Measurements from ENCODE around the gene NAPEPLD.
"Not testable (repeated sequence)": the region's sequence is repeated elsewhere in the genome, so short reads cannot be mapped to it uniquely, and the experiment has no call there.

NAPEPLD gene

DNA sequence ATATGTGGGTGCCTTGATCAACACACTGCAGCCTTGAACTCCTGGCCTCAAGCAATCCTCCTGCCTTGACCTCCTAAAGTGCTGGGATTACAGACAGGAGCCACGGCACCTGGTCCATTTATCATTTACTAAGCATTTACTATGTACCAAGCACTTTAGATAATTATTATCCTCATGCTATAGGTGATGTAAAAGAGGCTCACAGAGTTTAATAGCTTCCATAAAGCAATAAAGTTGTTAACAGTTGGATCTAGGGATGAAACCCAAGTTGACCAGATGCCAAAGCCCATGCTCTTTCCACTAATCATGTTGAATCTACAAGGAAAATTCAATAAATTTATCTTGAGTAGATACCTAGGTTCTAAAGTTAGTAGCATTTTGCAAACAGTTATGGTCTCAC is 5.0 kb downstream of the NAPEPLD start:
- DNase-seq = no peak

DNA sequence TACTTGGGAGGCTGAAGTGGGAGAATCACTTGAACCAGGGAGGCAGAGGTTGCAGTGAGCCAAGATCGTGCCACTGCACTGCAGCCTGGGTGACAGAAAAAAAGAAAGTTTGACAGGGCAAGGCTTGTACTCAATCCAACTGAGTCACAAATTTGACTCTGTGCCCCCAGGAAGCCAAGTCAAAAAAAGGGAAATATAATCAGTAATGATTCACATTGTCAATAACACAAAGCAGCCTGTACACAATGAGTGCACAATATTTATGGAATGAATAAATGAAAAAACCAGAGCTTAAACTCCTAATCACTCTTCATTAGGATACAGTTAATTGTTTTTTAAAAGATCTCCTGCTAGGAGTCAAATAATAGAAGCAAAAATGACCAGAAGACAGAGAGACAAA is 6.4 kb downstream of the NAPEPLD start:
- no peak for DNase-seq

DNA sequence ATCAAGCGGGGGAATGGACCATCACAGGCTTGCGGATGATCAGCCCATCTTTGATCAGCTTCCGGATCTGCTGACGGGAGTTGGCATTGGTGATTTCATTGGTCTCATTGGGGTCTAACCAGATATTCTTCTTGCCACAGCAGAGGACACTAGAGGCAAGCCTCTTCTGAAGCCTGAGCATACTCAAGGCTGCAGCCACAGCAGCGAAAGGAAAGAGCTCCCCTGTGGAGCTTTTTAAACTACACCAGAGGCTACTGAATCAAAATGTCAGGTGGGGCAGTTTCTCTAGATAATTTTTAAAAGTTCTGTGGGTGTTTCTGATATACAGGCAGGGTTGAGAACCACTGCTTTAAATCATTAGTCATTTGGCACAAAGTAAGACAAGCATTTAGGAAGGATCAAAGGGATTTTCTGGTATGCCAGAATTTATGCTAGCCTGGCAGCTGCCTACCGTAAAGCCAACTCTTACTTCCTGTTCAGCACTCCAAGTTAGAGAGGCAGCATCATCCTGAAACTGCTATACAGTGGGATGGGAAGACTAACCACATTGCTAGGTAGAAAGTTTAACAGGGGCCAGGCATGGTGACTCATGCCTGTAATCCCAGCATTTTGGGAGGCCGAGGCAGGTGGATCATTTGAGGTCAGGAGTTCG is 7.0 kb downstream of the NAPEPLD start:
- DNase-seq = no peak

DNA sequence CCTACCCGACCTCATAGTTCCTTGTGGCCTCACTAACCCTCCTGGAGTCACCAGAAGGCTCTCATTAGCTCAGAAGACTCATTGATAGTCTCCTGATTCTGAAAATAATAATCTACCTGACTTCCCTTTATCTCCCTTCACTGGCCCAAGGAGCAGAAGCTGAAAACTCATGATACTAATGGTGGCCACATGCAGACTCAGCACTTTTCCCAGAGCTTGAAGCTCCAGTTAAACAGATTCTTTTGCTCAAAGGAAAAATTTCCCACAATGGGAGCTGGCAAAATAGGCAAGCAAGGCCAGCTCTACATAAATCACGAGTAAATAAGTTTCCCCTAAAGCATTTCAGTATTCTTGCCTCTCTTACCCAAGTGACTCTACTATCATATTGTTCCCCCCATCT is 8.2 kb downstream of the NAPEPLD start:
- DNase-seq = no peak

DNA sequence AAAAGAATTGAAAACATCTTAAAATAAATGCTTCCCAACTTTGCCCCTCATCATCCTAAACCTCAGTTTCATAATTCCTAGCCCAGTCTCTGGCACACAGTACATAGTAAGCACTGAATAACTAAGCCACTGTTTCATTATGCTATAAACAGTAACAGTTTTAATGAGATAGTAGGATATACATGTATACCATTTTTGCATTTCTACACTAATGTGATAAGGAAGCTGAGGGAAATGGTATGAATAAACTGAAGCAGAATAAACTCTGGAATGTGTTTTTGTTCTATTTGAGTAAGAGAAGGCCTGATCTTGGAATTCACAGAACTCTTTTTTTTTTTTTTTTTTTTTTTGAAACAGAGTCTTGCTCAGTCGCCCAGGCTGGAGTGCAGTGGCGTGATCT is 8.8 kb downstream of the NAPEPLD start:
- DNase-seq = no peak

DNA sequence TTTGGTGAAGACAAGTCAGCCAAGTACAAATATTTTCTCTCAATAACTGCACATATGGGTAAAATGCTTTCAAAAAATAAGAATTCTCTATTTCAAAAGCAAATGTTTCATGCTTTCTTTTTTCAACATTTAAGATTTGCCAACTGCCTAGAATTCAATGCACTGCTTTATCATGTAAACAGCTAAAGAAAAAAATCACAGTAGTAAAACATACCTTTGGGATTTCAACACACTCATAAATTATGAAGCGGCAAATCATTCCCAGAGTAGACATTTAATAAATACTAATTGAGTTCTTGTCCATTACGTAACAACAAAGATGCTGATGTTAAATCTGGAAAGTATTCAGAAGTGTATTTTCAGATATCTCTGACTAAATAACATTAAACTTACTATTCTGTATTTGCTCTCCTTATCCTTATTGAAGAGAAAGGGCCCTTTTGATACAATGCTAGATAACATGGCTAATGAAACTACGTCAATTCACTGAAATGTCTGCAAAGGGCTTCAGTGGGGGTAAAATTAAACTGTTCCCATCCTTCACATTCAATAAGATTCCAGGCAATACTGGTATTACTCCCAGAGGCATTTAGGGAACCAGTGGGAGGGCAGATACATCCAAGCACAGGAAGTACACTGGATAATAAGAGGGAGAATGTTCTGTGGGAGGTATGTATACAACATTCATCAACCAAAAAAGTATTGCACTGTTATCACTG is 13.9 kb downstream of the NAPEPLD start:
- DNase-seq = no peak

DNA sequence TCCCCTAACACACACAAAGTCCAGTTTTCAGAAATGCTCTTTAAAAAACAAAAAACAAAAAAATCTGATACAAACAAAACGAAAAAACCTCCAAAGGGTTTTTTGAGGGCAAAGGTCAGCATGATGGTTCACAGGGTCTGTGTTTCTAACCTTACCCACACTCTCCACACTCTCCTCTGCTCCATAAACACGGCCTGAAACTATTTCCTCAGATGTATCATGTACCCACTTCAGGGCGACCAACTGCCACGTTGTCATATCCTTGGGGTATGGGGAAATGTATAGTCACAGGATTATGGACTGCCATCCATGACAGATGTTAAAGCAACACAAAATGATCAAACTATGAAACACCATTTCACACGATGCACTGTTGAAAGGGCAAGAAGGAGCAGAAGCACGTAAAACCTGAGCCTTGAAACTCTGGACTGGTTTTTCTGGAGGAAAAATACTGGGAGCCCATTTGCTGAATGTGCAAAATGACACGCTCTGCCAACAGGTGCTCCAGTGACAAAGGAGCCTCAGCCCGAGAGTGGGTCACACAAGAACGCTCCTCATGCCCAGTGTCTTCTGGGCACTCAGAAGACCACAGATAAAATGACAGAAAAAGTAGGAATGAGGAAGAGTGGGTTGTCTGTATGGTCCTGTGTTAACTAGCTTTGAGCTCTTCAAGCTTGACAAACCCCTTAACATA is 15.8 kb downstream of the NAPEPLD start:
- no peak for DNase-seq

DNA sequence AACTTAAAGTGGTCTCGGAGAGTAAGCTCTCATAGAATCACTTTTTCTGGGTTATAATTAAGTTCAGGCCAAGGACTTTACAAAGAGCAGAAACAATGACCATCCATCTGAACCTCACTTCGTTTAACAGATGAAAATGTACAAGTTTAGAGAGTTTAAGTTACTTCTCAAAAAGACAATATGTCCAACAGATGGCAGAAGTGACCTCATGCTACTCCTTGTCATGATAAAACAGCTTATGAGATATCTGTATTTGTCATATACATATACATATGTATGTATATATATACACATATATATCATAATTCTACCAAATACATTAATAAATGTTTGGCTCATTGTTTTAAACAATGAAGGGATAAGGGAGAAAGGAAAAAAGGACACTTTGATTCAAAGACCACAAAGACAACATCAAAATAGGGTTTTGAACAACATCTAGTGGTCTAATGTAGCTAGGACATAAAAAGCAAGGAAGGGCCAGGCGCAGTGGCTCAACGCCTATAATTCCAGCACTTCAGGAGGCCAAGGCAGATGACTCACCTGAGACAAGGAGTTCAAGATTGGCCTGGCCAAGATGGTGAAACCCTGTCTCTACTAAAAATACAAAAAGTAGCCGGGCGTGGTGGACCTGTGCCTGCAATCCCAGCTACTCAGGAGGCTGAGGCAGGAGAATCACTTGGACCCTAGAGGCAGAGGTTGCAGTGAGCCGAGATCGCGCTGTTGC is 17.8 kb downstream of the NAPEPLD start:
- no peak for DNase-seq

DNA sequence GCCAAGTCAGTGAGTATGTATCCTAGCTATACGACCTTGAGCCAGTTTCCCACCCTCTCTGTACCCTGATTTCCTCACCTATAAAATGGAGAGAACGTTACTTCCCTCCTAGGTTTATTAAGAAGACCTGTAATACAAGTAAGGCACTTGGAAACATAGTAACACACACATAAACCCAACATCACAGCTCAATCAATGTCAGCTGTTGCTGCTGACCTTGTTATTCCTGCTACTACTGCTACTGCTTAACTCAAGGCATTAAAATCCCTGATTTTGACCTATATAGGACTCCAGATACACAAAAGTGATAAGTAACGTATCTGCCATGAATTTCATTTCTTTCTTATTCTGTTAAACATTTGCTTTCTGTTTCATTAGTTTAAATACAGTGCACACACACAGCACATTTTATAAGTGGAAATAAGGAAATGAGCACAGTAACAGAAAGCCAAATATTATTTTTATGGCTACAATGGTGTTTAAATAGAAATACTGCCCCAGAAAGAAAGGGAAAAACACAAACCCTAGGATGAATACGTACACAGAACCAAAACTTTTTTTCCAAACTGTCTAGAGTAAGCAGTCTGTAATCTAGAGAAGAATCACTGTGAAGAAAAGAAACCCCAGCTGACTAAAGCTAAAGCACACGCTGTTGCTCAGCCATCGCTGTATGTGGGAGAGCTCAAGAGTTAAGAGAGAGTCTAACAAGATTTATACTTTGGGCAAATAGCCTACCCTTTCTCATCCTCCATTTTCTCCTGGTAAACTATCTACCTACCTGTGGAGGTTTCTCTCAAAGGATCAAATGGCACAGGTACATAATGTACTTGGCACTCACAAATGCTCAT is 19.0 kb downstream of the NAPEPLD start:
- DNase-seq = no peak

DNA sequence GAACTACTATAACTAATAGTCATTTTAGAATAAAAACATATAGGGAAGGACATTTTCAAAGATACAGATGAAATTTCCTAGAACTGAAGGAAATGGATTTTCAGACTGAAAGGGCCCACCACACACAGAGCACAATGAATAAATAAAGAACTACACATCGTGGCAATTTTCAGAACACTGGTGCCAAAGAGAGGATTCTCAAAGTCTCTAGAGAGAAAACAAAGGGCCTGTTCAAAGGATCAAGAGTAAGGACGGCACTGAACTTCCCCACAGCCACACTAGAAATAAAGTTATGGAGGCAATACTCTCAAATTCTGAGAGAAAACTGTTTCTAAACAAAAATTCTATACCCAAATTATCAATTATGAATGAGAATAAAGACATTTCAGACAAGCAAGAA is 21.9 kb downstream of the NAPEPLD start:
- no peak for DNase-seq

DNA sequence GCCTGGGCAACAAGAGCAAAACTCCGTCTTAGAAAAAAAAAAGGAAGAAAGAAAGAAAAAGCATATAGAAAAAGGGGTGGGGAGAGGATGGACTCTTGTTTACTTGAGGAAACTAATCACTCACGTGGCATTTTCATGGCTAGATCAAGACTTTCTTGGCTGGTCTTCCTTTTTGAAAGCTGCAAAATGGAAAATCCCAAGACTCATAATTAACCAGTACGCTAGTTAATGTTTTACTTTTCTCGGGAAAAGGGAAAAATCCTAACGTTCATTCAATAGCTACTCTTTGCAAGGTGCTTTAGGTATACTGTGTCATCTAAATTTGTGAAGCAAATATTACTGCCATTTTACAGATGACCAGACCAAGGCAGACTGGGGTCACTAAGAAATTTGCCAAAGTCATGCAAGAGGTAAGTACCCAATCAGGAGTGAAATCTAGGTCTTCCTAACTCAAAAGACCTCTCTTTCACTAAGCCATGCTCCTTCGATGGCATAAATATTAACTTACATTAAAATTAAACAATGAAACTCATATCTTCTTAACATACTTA is 24.4 kb downstream of the NAPEPLD start:
- no peak for DNase-seq

DNA sequence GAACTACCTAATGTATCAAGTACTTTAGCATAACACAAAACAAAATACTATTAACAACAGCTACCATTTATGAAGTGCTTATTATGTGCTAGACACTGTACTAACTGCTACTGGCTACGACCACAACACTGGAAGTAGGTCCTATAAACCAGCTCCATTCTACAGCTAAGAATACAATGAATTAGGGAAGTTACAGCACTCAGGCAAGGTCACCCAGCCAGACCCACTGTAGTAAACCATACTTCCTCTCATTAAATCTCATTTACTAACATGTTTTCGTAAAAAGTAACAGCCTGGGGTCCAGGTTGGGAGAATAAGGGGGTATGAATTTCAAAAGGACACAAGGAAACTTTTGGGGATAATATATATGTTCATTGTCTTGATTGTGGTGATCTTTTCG is 25.4 kb downstream of the NAPEPLD start:
- DNase-seq = no peak

DNA sequence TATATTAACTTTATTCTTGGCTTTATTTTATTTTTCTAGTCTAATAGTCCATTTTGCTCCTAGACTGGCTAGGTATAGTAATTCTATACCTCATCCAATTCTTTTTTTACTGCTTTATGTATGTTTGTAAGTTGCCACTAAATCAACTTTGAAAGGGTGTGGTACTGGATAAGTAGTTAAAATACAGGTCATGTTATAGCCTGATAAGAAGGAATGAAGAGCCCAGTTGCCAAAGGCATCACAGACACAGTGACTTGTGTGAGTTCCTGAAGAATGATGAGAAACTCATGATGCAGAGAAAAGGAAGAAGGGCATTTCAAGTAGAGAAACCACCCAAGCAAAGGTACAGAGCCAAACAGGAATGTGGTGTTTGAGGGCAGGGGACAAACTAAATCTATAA is 27.3 kb downstream of the NAPEPLD start:
- no peak for DNase-seq

DNA sequence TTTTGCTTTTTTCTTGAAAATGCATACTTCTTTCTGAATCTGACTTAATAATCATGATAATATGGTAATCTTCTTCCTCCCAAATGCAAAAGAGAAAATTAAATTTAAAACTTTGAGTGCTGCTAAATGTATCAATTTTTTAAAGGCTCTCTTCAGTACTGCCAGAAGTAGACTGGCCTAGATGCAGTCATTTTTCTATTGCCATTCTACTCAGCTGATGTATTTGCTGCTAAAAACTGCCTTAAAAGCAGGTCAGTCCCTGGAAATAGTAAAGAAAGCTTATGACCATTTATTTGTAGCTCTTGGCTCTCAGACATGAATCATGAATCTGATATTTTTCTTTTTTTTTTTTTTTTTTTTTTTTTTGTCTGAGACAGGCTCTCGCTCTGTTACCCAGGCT is 28.5 kb downstream of the NAPEPLD start:
- DNase-seq = no peak

DNA sequence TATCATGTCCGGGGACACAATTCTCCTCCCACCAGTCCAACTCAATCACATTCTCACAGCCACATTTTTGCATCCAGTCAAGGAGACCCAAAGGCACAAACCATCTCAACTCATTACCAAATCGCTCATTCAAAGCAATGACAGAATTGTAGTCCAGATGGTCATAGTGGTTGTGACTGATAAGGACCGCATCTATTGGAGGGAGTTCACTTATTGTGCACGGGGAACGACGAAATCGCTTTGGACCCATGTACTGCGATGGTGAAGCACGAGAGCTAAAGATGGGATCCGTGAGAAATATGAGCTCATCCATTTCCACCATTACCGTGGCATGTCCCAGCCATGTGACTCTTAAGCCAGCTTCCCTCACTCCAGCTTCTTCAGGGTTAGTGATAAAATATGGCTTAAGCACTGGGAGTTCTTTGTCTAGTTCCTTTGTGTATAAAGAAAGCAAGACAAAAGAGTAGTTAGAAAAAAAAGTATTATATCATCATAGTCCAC is 29.1 kb downstream of the NAPEPLD start:
- DNase-seq = no peak

DNA sequence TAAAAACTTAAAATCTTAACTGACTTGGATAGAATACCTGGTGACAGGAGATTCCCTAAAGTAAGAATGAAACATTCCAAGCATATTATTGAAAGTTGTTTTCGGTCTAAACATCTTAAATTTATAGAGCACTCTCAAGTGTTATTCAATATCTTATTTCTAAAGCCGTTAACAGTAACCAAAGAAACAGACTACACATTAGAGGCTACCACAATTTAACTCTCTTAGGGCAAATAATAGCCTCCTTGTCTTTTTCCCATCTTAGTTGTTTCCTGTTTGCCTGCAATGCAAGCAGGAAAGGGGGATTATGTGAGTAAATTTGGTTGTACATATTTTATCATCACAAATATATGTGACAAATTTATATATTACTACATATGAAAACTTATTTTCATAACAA is 31.4 kb downstream of the NAPEPLD start:
- no peak for DNase-seq

DNA sequence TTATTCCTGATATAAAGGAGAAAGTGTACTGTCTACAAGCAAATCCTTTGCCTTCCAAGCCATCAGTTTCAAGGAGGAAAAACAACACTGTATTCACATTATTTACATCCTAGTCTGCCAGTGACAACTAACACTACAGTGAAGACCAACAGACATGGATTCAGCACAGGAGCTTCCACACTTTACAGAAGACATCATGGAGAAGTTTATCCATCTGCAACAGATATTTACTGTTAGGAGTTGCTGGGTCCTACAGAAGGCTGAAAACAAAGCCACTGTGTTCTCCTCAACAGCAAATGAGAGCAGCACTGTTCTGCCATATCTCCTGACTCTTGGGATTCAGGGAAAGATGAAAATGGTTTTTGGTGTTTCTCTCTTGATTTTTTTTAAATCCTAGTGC is 31.9 kb downstream of the NAPEPLD start:
- no peak for DNase-seq

DNA sequence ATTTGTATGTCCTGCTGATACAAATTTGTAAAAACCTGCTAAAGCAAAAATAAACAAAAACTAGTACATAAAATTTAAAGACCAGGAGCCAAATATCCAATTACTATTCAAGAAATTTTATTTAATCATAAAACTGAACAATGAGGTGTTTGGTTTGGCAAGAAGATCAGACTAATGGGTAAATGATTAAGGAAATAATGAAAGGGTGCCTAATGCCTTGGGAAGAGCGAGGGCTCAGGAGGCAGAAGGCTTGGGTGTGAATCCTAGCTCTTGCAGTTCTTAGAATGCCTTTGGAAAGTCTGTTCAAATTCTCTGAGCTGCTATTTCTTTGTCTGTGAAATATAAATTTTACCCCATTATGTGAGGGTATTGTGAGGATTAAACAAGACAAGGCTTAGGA is 32.4 kb downstream of the NAPEPLD start:
- no peak for DNase-seq

DNA sequence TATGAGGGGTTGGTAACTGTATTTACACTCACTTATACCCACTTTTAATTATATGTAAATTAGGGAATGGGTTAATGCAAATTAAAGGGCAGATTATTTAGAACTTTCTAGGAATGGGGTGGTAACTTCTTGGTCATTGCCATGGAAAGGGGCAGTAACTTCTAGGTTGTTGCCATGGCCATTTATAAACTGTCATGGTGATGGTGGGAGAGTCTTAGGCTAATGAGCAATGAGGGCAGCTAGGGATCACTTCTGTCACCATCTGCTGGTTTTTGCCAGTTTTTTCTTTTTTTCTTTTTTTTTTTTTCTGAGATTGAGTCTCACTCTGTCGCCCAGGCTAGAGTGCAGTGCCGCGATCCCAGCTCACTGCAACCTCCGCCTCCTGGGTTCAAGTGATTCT is 33.1 kb downstream of the NAPEPLD start:
- DNase-seq = no peak

DNA sequence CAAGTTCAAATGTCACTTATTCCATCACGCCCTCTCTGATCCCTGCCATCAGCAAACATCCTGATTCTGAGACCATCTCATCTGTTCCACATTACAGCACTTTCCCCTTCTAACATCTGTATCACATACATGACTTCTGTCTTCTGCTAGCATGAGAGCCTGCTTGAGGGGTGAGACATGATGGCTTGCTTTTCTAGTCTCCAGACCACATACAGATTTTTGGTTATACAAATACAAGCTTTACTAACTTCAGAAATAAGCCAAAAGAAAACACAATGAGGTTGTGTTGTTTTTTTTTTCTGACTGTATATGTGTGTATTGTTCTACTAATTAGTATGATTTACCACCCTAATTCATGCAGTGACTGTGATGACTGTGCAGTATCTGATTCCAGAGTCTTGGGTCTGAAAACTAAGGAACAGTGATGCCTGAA is 34.3 kb downstream of the NAPEPLD start:
- no peak for DNase-seq

DNA sequence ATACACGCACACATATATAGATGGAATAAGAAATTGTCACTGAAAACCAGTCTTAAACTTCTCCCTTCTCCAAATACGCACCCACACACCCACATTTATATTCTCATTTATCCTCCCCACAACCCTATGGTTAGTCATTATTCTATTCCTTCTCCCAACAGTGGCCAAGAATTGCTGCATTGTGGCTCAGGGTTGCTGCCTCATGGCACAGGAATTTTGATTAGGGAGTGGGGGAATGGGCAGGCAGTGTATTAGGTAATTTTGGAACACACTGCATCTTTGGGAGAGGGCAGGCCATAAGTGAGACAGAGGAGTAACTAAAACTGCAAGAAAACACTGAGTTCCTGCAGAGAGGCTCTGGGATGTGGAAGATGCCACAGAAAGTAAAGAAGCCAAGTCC is 35.7 kb downstream of the NAPEPLD start:
- no peak for DNase-seq

DNA sequence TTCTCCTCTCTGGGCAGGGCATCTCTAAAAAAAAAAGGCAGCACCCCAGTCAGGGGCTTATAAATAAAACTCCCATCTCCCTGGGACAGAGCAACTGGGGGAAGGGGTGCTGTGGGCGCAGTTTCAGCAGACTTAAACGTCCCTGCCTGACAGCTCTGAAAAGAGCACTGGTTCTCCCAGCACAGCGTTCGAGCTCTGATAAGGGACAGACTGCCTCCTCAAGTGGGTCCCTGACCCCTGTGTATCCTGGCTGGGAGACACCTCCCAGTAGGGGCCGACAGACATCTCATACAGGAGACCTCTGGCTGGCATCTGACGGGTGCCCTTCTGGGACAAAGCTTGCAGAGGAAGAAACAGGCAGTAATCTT is 42.2 kb downstream of the NAPEPLD start:
- not testable (repeated sequence) for DNase-seq

All from NCI-H1436 (cell line).